Lung (tissue), 12 donors: ENCODE measurements around the gene LAP3. TPM values are rescaled to one million over a fixed set of nuclear protein-coding genes. Genes with fewer than 3 reads are reported as not detected.

Source experiments
- ATAC-seq: fragments of 200-7000 bp; cut with Tn5 transposase; one replicate; pipeline ENCODE4 v1.9.1; 2020; ENCODE audit warnings: moderate number of reproducible peaks; ENCODE audit not compliant: insufficient read depth, low FRiP score
- DNase-seq, 3 donors: peaks; one replicate each; pipeline ENCODE4 v3.0.0-alpha.2; 2013 to 2017
- H3K27ac ChIP-seq, 2 donors: one replicate each; pipeline ENCODE4 v1.5.1; 2013; ENCODE audit warnings: mild to moderate bottlenecking in 2 of 2, moderate library complexity in 2 of 2, control low read depth in 1 of 2, inconsistent platforms in 1 of 2, low read depth in 1 of 2, low read length in 1 of 2
- H3K27me3 ChIP-seq, 3 donors: one replicate each; pipeline ENCODE4 v1.5.1; 2013; ENCODE audit warnings: low read length in 2 of 3; ENCODE audit not compliant: control insufficient read depth in 3 of 3, insufficient read depth in 3 of 3
- H3K36me3 ChIP-seq, 4 donors: one replicate each; pipeline ENCODE4 v1.5.1; 2013; ENCODE audit warnings: low read length in 4 of 4, mild to moderate bottlenecking in 1 of 4, moderate library complexity in 1 of 4; ENCODE audit not compliant: control insufficient read depth in 4 of 4, insufficient read depth in 4 of 4
- H3K4me1 ChIP-seq, 5 donors: one replicate each; pipeline ENCODE4 v1.5.1; 2013; ENCODE audit warnings: low read length in 5 of 5, mild to moderate bottlenecking in 2 of 5, moderate library complexity in 1 of 5; ENCODE audit not compliant: control insufficient read depth in 5 of 5, insufficient read depth in 5 of 5
- H3K4me3 ChIP-seq: one replicate; pipeline ENCODE4 v1.5.1; 2013; ENCODE audit warnings: mild to moderate bottlenecking, control low read depth, moderate library complexity
- H3K9ac ChIP-seq, 2 donors: one replicate each; pipeline ENCODE4 v1.5.1; 2013; ENCODE audit warnings: low read length in 2 of 2, control low read depth in 1 of 2; ENCODE audit not compliant: insufficient read depth in 1 of 2
- H3K9me3 ChIP-seq, 4 donors: one replicate each; pipeline ENCODE4 v1.5.1; 2013; ENCODE audit warnings: low read length in 3 of 4, mild to moderate bottlenecking in 1 of 4, moderate library complexity in 1 of 4; ENCODE audit not compliant: control insufficient read depth in 4 of 4, insufficient read depth in 3 of 4
- CTCF ChIP-seq: IDR thresholded peaks from 2 replicates; pipeline ENCODE4 v1.5.1; 2012; ENCODE audit warnings: mild to moderate bottlenecking; ENCODE audit errors: control extremely low read depth, extremely low read depth
- WGBS, 2 donors: extraction: QIAGEN DNeasy Blood & Tissue Kit; methylation state at CpG; one replicate each; pipeline ENCODE4 v1.1.7; 2013; 5-methylcytosine and 5-hydroxymethylcytosine counted together
- polyA plus RNA-seq, 2 donors: library from polyadenylated mRNA; stranded (reverse); fragments of 200-250 nt; gene quantifications; one replicate each; pipeline ENCODE4 v1.2.1, GENCODE V29; 2013
- total RNA-seq, 2 donors: library from RNA; depleted of rRNA in 1 of 2; stranded (reverse); fragments of >200 nt in 1 of 2; gene quantifications; one replicate each; pipeline ENCODE4 v1.2.1, GENCODE V29; 2014 to 2021
- donor health status: control.
- donor health status: control.
- donor health status: Bipolar disorder and iron deficiency.
- donor health status: healthy.
- donor health status: DM: yes; HTN: yes; CAD: no.

The LAP3 gene
- total and polyA plus RNA-seq, 4 donors: 30.7 to 185 (median 104) TPM

- no peak for TF ChIP-seq CTCF
- no peaks in the 10 kb centered on the region for H3K36me3 ChIP-seq
- no peak overlapping the region for H3K27ac ChIP-seq
- H3K4me1 ChIP-seq: no peaks in the 10 kb centered on the region
- 81 to 89% methylated on average over 4 of the region's 4 CpGs for WGBS, 2 donors
- no peak overlapping the region for H3K4me3 ChIP-seq
- H3K9me3 ChIP-seq: no peaks in the 10 kb centered on the region
- H3K9ac ChIP-seq: no peak overlapping the region
- H3K27me3 ChIP-seq: peaks cover 0 to 8% (median 4%) of the 10 kb centered on the region in 3 donors
- DNase-seq: no peak
- no peak for ATAC-seq
Measured at GRCh38 chr4:17554568-17554967, 22.4 kb upstream of the LAP3 start.

- Histone ChIP-seq H3K9me3 (no peaks in the 10 kb centered on the region), H3K9ac (no peak overlapping the region), H3K4me3 (no peak overlapping the region), H3K36me3 (no peaks in the 10 kb centered on the region), H3K27ac (no peak overlapping the region), H3K27me3 (peaks cover 0 to 8% (median 4%) of the 10 kb centered on the region in 3 donors), H3K4me1 (no peaks in the 10 kb centered on the region)
- DNase-seq (no peak), ATAC-seq (no peak)
- no peak for TF ChIP-seq CTCF
Measured at GRCh38 chr4:17556498-17556897, 20.5 kb upstream of the LAP3 start.

- H3K9ac ChIP-seq: no peak overlapping the region
- H3K36me3 ChIP-seq: no peaks in the 10 kb centered on the region
- DNase-seq (peak in 2 of 3 donors; percentile 13 to 25), ATAC-seq (no peak)
- no peaks in the 10 kb centered on the region for H3K4me1 ChIP-seq
- no peak for TF ChIP-seq CTCF
- H3K9me3 ChIP-seq: no peaks in the 10 kb centered on the region
- no peak overlapping the region for H3K4me3 ChIP-seq
- H3K27ac ChIP-seq: no peak overlapping the region
- peaks cover 0 to 8% (median 4%) of the 10 kb centered on the region in 3 donors for H3K27me3 ChIP-seq
- 75 to 82% methylated on average over 5 of the region's 5 CpGs for WGBS, 2 donors
Measured at GRCh38 chr4:17557880-17558279, 19.1 kb upstream of the LAP3 start.
